Duodenal mucosa (tissue), 2 donors: ENCODE measurements around the gene ZNF503.
A peak's percentile ranks its signal among the peaks of the same experiment; 100 is the strongest.

Experiments
- H3K27ac ChIP-seq: one replicate; pipeline ENCODE4 v1.7.0; 2013; ENCODE audit warnings: low read depth, low read length
- H3K27me3 ChIP-seq, 2 donors: one replicate each; pipeline ENCODE4 v1.7.0; 2013; ENCODE audit warnings: low read length in 2 of 2, control low read depth in 1 of 2; ENCODE audit not compliant: insufficient read depth in 2 of 2, control insufficient read depth in 1 of 2
- H3K36me3 ChIP-seq, 2 donors: one replicate each; pipeline ENCODE4 v1.7.0; 2013; ENCODE audit warnings: low read length in 2 of 2, control low read depth in 1 of 2; ENCODE audit not compliant: insufficient read depth in 2 of 2, control insufficient read depth in 1 of 2
- H3K4me1 ChIP-seq, 2 donors: one replicate each; pipeline ENCODE4 v1.7.0; 2013; ENCODE audit warnings: low read length in 2 of 2, control low read depth in 1 of 2; ENCODE audit not compliant: insufficient read depth in 2 of 2, control insufficient read depth in 1 of 2
- H3K4me3 ChIP-seq, 2 donors: one replicate each; pipeline ENCODE4 v1.7.0; 2013; ENCODE audit warnings: low read length in 2 of 2, low read depth in 1 of 2
- H3K9ac ChIP-seq, 2 donors: one replicate each; pipeline ENCODE4 v1.7.0; 2013; ENCODE audit warnings: low read length in 2 of 2, low read depth in 1 of 2
- H3K9me3 ChIP-seq, 2 donors: one replicate each; pipeline ENCODE4 v1.7.0; 2013; ENCODE audit warnings: low read length in 2 of 2, control low read depth in 1 of 2; ENCODE audit not compliant: control insufficient read depth in 1 of 2

The ZNF503 gene

DNA sequence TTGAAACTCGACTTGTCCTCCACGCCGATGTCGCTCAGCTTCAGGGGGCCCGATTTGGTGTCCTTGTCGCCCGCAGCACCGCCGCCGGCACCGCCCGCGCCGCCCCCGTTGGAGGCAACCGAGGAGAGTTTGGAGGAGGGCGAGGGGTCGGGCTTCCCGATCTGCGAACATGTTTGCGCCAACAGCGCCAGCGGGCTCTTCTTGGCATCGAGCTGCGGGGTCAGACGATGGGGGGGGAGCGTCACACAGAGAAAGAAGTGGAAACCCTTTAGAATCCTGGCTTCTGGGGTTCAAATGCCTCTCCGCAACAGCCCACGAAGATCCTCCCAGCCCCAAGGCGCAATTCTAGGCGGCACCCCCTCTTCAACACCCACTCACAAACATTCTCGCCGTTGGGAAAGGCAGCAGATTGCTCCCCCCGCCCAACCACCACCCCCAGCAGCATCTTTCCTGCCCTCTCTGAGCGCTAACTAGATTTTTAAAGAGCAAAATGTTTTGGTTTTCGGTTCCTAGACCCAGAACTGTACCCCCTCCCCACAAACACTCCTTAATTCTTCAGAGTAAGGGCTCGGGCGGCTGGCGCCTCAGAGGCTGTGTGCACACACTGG is 1.3 kb downstream of the ZNF503 start:
- H3K9me3 ChIP-seq, result no peaks in the 10 kb centered on the region
- peaks cover 0 to 6% of the 10 kb centered on the region in 2 donors for H3K27me3 ChIP-seq
- H3K4me3 ChIP-seq, result peak overlapping the region; percentile 92 to 97
- H3K27ac ChIP-seq, result peak overlapping the region; percentile 87
- H3K9ac ChIP-seq, result peak overlapping the region; percentile 86 to 95
- H3K4me1 ChIP-seq, result peaks cover 10 to 15% of the 10 kb centered on the region in 2 donors
- H3K36me3 ChIP-seq, result no peaks in the 10 kb centered on the region

DNA sequence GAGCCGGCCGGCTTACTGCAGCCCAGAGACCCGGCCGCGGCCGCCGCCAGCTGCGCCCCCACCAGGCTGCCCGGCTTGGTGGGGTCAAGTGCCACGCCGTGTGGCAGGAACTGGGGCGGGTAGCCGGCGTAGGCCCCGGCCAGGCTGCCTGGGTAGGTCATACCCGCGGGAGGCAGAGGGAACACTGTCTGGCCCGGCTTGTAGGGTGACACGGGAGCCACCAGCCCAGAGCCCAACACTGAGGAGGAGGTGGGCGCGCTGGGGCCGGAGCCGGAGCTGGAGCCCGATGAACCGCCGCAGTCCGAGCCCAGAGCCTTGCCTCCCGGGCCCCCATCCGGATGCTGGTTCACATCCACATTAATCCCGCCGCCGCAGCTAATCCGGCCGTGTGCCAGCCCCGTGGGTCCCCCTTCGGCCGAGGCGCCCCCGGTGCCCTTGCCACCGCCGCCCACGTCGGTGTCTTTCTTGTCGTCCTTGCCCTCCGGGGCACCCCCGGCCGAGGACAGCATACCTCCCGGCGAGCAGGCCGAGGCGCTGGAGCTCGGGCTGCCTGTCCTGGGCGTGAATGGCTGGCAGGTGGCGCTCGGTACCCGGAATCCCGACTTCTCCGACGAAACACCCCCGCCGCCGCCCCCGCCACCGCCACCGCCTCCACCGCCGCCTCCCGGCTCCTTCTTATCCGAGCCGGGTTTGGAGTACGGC is 2.0 kb downstream of the ZNF503 start:
- Histone ChIP-seq H3K9ac (peak overlapping the region; percentile 78 to 95), H3K4me3 (peak overlapping the region; percentile 92 to 97), H3K27me3 (peaks cover 0 to 6% of the 10 kb centered on the region in 2 donors), H3K36me3 (peaks cover 0 to under 1% of the 10 kb centered on the region in 2 donors), H3K9me3 (no peaks in the 10 kb centered on the region), H3K4me1 (peaks cover 15 to 17% of the 10 kb centered on the region in 2 donors), H3K27ac (peak overlapping the region; percentile 87)

- Histone ChIP-seq H3K27me3 (peaks cover 0 to 2% of the 10 kb centered on the region in 2 donors), H3K9me3 (no peaks in the 10 kb centered on the region), H3K4me1 (peaks cover 13 to 14% of the 10 kb centered on the region in 2 donors), H3K27ac (peak overlapping the region; percentile 80), H3K4me3 (peak overlapping the region; percentile 75 to 92), H3K36me3 (peaks cover 0 to 8% of the 10 kb centered on the region in 2 donors), H3K9ac (peak overlapping the region; percentile 78 to 89)
Measured at GRCh38 chr10:75398692-75399460, 2.7 kb downstream of the ZNF503 start.

DNA sequence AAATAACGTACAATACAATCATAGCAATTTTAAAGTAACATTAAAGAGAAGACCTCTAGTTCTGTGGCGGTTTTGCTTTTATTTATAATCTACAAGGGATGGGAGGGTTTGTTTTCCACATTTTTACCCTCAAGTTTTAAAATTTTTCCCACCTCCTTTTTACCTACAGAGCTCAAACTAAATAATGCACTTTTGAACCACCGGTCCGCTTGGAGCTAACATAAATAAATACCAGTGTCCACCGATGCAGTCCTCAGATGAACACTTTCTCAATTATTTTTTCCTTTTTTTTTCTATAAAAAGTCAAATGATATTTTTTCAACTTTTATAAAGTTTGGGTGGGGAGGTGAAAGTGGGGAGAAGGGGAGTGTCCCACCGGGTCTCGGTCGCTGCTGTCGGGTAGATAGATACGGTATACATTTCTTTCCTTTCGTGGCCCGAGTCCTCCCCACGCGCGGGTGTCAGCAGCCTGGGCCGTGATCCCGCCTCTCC is 3.3 kb downstream of the ZNF503 start:
- peak overlapping the region; percentile 80 for H3K27ac ChIP-seq
- peak overlapping the region; percentile 78 to 89 for H3K9ac ChIP-seq
- H3K4me3 ChIP-seq, result peak overlapping the region; percentile 75 to 92

DNA sequence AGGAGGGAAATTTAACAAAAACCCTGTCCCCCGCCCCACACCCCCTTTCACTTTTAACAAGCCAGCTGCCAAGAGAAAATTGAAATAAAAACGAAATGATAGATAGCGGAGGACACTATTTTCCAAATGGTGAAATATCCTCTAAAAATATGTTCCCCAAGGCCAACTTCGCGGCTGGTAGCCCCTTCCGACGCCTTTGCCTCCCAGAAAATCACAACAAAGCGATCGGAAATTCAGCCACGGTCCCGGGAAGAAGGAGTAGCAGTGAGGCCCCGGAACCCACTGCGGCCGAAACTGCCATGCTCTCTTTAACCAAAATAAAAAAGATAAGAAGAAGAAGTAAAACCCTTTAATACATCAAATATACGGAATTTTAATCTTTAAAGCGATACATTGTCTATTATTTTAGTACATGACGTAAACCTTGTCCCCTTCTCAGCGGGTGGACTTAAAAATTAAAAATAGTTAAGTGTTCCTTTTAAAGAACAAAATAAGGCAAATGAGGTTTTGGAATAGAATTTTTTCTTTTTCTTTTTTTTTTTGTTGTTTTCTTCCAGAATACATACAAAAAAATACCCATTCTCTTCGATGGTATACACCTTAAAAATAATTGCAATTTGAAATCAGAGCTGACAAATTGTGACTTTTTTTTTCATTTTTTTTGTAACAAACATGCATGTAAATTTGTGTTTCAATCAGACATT is 3.9 kb downstream of the ZNF503 start:
- no peaks in the 10 kb centered on the region for H3K9me3 ChIP-seq
- H3K4me3 ChIP-seq, result peak overlapping the region; percentile 75 to 92
- peak overlapping the region; percentile 62 for H3K27ac ChIP-seq
- H3K4me1 ChIP-seq, result peaks cover 8 to 14% of the 10 kb centered on the region in 2 donors
- peak overlapping the region; percentile 66 to 78 for H3K9ac ChIP-seq
- H3K27me3 ChIP-seq, result no peaks in the 10 kb centered on the region
- peaks cover 0 to 8% of the 10 kb centered on the region in 2 donors for H3K36me3 ChIP-seq

More for the DNA sequence above, 3.3 kb downstream of the ZNF503 start:
- H3K9me3 ChIP-seq, result no peaks in the 10 kb centered on the region
- H3K36me3 ChIP-seq, result peaks cover 0 to 8% of the 10 kb centered on the region in 2 donors
- H3K4me1 ChIP-seq, result peaks cover 12 to 14% of the 10 kb centered on the region in 2 donors
- H3K27me3 ChIP-seq, result no peaks in the 10 kb centered on the region

DNA sequence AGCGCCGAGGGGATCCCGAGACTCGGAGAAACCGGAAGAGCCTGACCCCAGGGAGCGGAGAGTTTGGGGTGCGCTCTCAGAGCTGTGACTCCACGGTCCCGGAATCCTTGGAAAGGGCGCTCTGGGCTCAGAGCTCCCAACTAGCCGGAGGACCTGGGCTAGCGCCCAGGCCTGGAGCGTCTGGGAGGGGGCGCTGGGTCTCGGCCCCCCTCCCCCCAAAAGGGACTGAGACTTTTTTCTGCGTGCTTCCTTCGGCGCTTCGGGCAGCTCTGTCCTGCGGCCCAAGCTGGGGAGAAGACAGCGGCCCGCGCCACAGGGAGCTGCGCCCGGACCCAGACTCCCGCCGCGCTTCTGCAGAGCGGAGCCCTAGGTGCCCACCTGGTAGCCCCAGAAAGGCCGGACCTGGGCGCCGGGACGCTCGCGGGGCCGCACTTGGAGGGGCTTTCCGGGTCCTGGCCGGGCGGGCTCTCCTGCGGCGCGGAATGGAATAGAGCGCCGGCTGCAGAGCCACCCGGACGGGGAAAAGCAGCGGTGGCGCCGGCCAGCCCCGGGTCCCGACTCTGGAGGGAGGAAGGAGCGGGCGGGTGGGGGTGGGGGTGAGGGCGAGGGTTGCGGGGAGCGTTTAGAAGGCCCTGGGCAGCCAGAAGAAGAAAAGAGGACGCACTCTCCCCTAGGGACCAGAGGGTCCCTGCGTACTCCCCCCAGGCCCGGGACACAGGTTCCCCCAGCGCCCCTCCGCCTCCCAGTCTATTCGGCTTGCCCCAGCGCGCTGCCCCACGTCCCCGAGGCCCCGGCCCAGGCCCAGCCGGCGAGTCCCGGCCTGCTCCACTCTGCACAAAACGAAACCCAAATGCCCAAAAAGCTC is 4.7 kb downstream of the ZNF503 start:
- Histone ChIP-seq H3K9me3 (no peaks in the 10 kb centered on the region), H3K9ac (peak overlapping the region; percentile 78 to 86), H3K4me3 (peak overlapping the region; percentile 75 to 92), H3K4me1 (peaks cover 8 to 14% of the 10 kb centered on the region in 2 donors), H3K36me3 (peaks cover 0 to 8% of the 10 kb centered on the region in 2 donors), H3K27me3 (no peaks in the 10 kb centered on the region), H3K27ac (peak overlapping the region; percentile 82)

- no peaks in the 10 kb centered on the region for H3K27me3 ChIP-seq
- peak overlapping the region; percentile 82 for H3K27ac ChIP-seq
- peak overlapping the region; percentile 75 to 92 for H3K4me3 ChIP-seq
- H3K9me3 ChIP-seq, result no peaks in the 10 kb centered on the region
- H3K9ac ChIP-seq, result peak overlapping the region; percentile 78 to 86
- peaks cover 0 to 8% of the 10 kb centered on the region in 2 donors for H3K36me3 ChIP-seq
- peaks cover 8 to 14% of the 10 kb centered on the region in 2 donors for H3K4me1 ChIP-seq
Measured at GRCh38 chr10:75395932-75396630, 5.5 kb downstream of the ZNF503 start.

DNA sequence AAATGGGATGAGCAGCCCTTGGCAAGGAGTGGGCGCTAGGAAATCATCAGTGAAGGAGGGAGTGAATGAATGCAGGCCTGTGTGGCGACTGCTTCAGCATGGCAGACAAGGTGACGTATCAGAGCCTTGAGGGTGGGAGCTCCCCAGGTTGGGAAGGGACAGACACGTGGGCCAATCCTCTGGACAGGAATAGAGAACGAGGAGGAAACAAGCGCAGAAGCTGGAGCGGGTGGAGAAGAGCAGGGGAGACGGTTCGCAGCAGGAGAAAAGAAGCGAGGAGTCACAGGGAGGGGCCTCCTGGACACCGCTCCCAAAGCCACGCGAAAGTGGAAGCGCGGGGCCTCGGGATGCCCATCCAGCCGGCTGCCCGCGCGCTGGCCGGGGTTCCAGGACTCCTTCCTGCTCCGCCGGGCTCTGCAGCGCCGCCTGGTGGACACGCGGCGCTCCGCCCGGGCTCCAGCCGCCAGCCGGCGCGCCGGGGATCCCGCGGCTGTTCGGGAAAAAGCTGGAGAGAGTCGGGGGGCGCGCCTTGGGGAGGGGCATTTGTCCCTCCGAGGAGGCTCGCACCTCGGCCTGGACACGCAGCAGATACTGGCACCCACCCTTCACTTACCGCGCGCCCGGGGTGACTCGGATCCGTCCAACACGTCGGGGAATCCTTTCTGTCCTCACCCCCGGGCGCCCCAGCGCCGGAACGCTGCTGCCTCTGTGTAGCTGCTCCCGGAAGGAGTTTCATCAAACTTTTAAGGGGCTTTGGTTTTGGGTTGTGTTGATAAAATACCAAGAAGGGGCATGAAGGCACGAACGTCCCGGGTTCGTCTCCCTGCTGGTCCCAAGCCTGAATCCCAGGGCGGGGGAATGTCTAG is 6.3 kb downstream of the ZNF503 start:
- Histone ChIP-seq H3K27ac (peak overlapping the region; percentile 82), H3K36me3 (peaks cover 0 to 8% of the 10 kb centered on the region in 2 donors), H3K27me3 (no peaks in the 10 kb centered on the region), H3K9ac (peak overlapping the region; percentile 78 to 86), H3K9me3 (no peaks in the 10 kb centered on the region), H3K4me3 (peak overlapping the region; percentile 75 to 92), H3K4me1 (peaks cover 8 to 11% of the 10 kb centered on the region in 2 donors)
